ENCODE results near the gene SUMF2. TPM values are rescaled to one million over a fixed set of nuclear protein-coding genes. Genes with fewer than 3 reads are reported as not detected.
"Not testable (repeated sequence)": the region's sequence is repeated elsewhere in the genome, so short reads cannot be mapped to it uniquely, and the experiment has no call there.

The SUMF2 gene
- total RNA-seq, 3 donors from 2014 or later (not counting 1 experiment from before 2014, with no cell fraction given): 130 to 147 (median 136) TPM

- Histone ChIP-seq H3K27me3 (ENCODE audit: control insufficient read depth, insufficient read depth, low read length) (no peaks in the 10 kb centered on the region), H3K4me1 (ENCODE audit: control insufficient read depth, insufficient read depth, low read length) (peaks cover 2% of the 10 kb centered on the region), H3K9me3 (ENCODE audit: control insufficient read depth, insufficient read depth, low read length) (no peaks in the 10 kb centered on the region), H3K36me3 (ENCODE audit: control insufficient read depth, insufficient read depth, low read length) (no peaks in the 10 kb centered on the region), H3K27ac (ENCODE audit: low read length) (no peak overlapping the region), H3K4me3 (ENCODE audit: low read length) (peak overlapping the region; percentile 62)
- ATAC-seq (peak; percentile 85 to 93 (median 91)), DNase-seq (peak; percentile 45 to 83)
- TF ChIP-seq CTCF (IDR thresholded peaks at IDR 0.05): peak; percentile 24
- intact Hi-C loops (cut with micrococcal nuclease): no loop called here
- no peaks in the 10 kb centered on the region for H3K36me3 Mint-ChIP-seq
- peaks cover 5 to 7% of the 10 kb centered on the region in 2 donors for H3K4me1 Mint-ChIP-seq
- H3K4me3 Mint-ChIP-seq: peak overlapping the region; percentile 94
- no peaks in the 10 kb centered on the region for H3K27me3 Mint-ChIP-seq (ENCODE audit: low read depth in 2 of 2)
- WGBS (ENCODE audit: insufficient coverage): 1% methylated on average over 27 of the region's 27 CpGs
- H3K27ac Mint-ChIP-seq: peak overlapping the region; percentile 8 to 73
- H3K9me3 Mint-ChIP-seq: no peaks in the 10 kb centered on the region
Measured at GRCh38 chr7:56033671-56034432, 30.2 kb upstream of the SUMF2 start.

GRCh38 chr7:56040730-56041129, 23.4 kb upstream of the SUMF2 start:
- H3K27ac Mint-ChIP-seq: no peak overlapping the region
- H3K36me3 Mint-ChIP-seq: no peaks in the 10 kb centered on the region
- H3K9me3 Mint-ChIP-seq: no peaks in the 10 kb centered on the region

GRCh38 chr7:56045758-56046157, 18.3 kb upstream of the SUMF2 start:
- WGBS (ENCODE audit: insufficient coverage): 98% methylated on average over 2 of the region's 2 CpGs
- H3K4me3 Mint-ChIP-seq; H3K27me3 Mint-ChIP-seq (ENCODE audit: low read depth in 2 of 2); H3K36me3 ChIP-seq (ENCODE audit: control insufficient read depth, insufficient read depth, low read length); intact Hi-C loops (cut with micrococcal nuclease); H3K9me3 ChIP-seq (ENCODE audit: control insufficient read depth, insufficient read depth, low read length); ATAC-seq; H3K9me3 Mint-ChIP-seq; H3K27ac Mint-ChIP-seq; H3K27ac ChIP-seq (ENCODE audit: low read length); H3K4me1 Mint-ChIP-seq; H3K36me3 Mint-ChIP-seq; H3K4me1 ChIP-seq (ENCODE audit: control insufficient read depth, insufficient read depth, low read length); DNase-seq; H3K27me3 ChIP-seq (ENCODE audit: control insufficient read depth, insufficient read depth, low read length); H3K4me3 ChIP-seq (ENCODE audit: low read length): not testable (repeated sequence)

More at GRCh38 chr7:56040730-56041129, 23.4 kb upstream of the SUMF2 start:
- Histone ChIP-seq H3K27me3 (ENCODE audit: control insufficient read depth, insufficient read depth, low read length) (no peaks in the 10 kb centered on the region), H3K4me1 (ENCODE audit: control insufficient read depth, insufficient read depth, low read length) (no peaks in the 10 kb centered on the region), H3K4me3 (ENCODE audit: low read length) (no peak overlapping the region), H3K9me3 (ENCODE audit: control insufficient read depth, insufficient read depth, low read length) (no peaks in the 10 kb centered on the region), H3K36me3 (ENCODE audit: control insufficient read depth, insufficient read depth, low read length) (no peaks in the 10 kb centered on the region), H3K27ac (ENCODE audit: low read length) (no peak overlapping the region)
- 92% methylated on average over 3 of the region's 3 CpGs for WGBS (ENCODE audit: insufficient coverage)
- ATAC-seq (no peak), DNase-seq (no peak)
- Mint-ChIP-seq H3K27me3 (ENCODE audit: low read depth in 2 of 2) (no peaks in the 10 kb centered on the region), H3K4me1 (no peaks in the 10 kb centered on the region), H3K4me3 (no peak overlapping the region)
- intact Hi-C loops (cut with micrococcal nuclease): no loop called here
- TF ChIP-seq CTCF (IDR thresholded peaks at IDR 0.05): no peak

- Histone ChIP-seq H3K4me1 (ENCODE audit: control insufficient read depth, insufficient read depth, low read length) (peaks cover 12% of the 10 kb centered on the region), H3K9me3 (ENCODE audit: control insufficient read depth, insufficient read depth, low read length) (no peaks in the 10 kb centered on the region), H3K27me3 (ENCODE audit: control insufficient read depth, insufficient read depth, low read length) (no peaks in the 10 kb centered on the region), H3K27ac (ENCODE audit: low read length) (no peak overlapping the region), H3K4me3 (ENCODE audit: low read length) (no peak overlapping the region), H3K36me3 (ENCODE audit: control insufficient read depth, insufficient read depth, low read length) (no peaks in the 10 kb centered on the region)
- H3K9me3 Mint-ChIP-seq: no peaks in the 10 kb centered on the region
- TF ChIP-seq CTCF (IDR thresholded peaks at IDR 0.05): no peak
- intact Hi-C loops (cut with micrococcal nuclease): no loop called here
- no peaks in the 10 kb centered on the region for H3K27me3 Mint-ChIP-seq (ENCODE audit: low read depth in 2 of 2)
- no peak overlapping the region for H3K27ac Mint-ChIP-seq
- no peak for DNase-seq
- no peak for ATAC-seq
- H3K4me1 Mint-ChIP-seq: peaks cover 0 to 14% of the 10 kb centered on the region in 2 donors
- no peak overlapping the region for H3K4me3 Mint-ChIP-seq
- WGBS (ENCODE audit: insufficient coverage): 90% methylated on average over 5 of the region's 5 CpGs
- H3K36me3 Mint-ChIP-seq: no peaks in the 10 kb centered on the region
Measured at GRCh38 chr7:56046721-56047445, 17.2 kb upstream of the SUMF2 start.

- H3K27me3 ChIP-seq (ENCODE audit: control insufficient read depth, insufficient read depth, low read length); H3K9me3 ChIP-seq (ENCODE audit: control insufficient read depth, insufficient read depth, low read length); H3K27ac ChIP-seq (ENCODE audit: low read length); DNase-seq; H3K36me3 Mint-ChIP-seq; H3K4me3 Mint-ChIP-seq; H3K4me3 ChIP-seq (ENCODE audit: low read length); intact Hi-C loops (cut with micrococcal nuclease); H3K27me3 Mint-ChIP-seq (ENCODE audit: low read depth in 2 of 2); H3K9me3 Mint-ChIP-seq; H3K36me3 ChIP-seq (ENCODE audit: control insufficient read depth, insufficient read depth, low read length); ATAC-seq; H3K27ac Mint-ChIP-seq: not testable (repeated sequence)
- 94% methylated on average over 10 of the region's 11 CpGs for WGBS (ENCODE audit: insufficient coverage)
- H3K4me1 ChIP-seq (ENCODE audit: control insufficient read depth, insufficient read depth, low read length): peaks cover 19% of the 10 kb centered on the region
- peaks cover 4 to 18% of the 10 kb centered on the region in 2 donors for H3K4me1 Mint-ChIP-seq
Measured at GRCh38 chr7:56047446-56048116, 16.5 kb upstream of the SUMF2 start.
